Central memory CD4-positive, alpha-beta T cell (primary cell): ENCODE results near the gene SLC24A4.

Source experiments
- DNase-seq: peaks from one replicate; pipeline ENCODE4 v3.0.0; 2022

The SLC24A4 gene

DNA sequence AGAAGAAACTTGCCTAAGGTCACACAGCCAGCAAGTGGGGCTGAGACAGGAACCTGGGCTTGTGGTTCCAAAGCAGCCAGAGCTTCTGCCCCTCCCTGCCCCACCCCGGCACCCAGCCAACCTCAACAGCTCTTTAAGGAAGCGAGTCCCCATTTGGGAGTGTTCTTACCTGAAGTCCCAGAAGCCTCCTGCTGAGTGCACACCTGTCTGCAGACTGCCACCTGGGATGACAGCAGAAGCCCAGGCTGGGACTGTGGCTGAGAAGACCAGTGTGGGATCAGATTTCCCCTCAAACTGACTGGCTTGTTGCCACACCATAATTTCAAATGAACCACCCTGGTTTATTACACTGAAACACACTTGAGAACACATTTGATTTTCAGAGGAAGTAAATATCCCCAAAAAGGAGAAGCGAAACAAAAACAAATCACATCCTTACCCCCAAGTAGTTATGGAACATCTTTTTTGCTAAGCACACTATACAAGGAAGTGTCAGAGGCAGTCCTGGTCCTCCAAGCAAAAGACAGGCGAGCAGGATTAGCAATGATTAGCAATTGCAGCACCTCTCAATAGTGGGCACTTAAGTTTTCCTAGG lies 184.3 kb downstream of the SLC24A4 start:
- DNase-seq: no peak

DNA sequence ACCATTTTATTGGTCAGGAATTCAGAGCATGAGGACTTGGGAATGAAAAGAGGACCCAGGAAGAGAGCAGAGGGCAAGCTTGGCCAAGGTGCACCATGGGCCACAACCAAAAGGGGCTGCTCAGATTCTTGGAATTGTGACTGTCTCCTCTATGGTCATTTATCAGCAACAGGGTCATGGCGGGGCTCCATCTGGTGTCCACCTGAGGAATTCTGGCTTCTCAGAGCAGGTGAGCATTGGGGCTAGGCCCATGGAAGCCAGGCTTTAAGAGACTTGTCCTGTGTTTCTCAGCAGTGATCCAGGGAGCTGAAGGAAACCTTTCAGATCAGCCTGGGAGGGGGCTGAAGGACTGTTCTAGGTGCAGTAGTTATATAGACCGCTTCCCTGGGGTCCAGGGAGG lies 188.0 kb downstream of the SLC24A4 start:
- DNase-seq: no peak

DNA sequence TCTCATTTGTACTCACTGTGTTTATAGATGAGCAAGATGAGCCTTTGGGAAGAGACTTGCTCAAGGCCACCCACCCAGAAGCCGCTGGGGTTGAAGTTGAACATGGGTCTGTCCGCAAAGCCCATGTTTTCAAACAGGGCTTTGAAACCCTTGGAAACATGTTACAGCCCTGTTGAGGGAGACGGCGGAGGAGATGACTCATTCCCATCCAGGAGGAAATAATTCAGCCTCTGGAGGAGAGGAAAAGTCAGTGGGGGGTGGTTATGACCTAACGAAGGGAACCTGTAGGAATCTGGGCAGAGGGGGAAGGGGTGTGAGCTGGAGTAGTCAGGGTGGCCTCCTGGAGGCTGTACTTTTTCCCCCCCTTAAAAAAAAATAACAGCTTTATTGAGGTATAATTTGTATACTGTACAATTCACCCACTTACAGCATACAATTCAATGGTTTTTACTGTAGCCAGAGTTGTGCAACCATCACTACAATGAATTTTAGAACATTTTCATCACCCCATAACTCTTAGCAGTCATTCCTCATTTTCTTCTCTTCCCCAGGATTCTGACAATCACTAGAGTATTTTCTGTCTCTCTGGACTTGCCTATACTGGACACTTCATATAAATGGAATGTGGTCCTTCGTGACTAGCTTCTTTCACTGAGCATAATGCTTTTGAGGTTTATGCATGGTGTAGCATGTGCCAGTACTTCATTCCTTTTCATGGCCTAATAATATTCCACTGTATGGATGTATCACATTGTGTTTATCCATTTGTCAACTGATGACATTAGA lies 188.7 kb downstream of the SLC24A4 start:
- DNase-seq: no peak

DNA sequence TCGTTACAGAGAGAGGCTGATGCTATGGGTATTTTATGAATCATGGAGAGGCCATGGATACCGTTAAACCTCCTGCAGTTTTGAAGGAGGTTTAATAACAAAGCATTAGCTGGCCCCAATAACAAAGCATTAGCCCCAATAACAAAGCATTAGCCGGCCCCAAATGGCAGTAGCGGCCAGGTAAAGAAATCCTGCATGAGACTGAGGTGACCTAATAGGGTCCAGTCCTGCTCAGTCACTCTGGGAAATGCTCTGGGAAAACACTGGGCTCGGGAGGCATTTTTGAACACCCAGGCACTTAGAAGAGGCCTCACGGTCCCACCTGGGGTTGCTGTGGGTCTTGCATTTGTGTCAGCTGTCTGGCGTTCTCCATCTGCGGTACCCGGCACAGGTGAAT lies 189.8 kb downstream of the SLC24A4 start:
- DNase-seq: no peak

DNA sequence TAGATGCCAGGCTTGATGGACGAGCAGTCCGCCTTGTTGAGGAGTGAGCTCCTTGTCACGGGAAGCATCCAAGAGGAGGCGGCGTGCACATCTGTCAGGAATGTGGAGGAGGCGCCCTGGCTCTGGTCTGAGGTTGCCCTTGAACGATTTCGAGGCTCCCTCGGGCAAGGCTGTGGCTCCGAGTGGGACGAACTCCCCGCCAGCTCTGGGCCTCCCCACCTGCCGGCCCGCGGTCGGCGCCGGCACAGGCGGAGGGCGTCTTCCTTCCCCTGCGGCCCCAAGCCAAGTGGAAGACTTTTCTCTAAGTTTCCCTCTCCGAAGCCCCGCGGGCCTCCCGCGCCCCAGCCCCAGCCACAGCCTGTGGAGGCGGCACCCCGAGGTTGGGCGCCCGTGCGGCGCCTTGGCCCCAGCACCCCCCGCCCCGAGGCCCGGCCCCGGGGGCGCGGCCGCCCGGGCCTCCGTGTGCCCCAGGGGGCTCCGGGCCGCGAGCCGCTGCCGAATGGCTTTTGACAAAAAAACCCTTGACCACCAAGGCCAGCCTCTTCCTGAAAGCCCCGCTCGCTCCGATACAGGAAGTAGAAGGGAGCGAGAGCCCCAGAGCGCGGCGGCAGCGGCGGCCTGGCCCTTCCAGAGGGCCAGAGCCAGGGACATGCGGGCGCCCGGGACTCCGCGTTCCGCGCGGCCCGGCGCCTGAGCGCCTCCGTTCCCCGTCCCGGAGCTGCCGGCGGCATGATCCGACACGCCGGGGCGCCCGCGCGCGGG lies 190.4 kb downstream of the SLC24A4 start, which contains the start of gene RIN3:
Gene RIN3 (plus strand): TSS at position 578 of the 762 bp plus-strand sequence. CDS start 152 bp downstream, at position 730.
- DNase-seq: peak; percentile 12

DNA sequence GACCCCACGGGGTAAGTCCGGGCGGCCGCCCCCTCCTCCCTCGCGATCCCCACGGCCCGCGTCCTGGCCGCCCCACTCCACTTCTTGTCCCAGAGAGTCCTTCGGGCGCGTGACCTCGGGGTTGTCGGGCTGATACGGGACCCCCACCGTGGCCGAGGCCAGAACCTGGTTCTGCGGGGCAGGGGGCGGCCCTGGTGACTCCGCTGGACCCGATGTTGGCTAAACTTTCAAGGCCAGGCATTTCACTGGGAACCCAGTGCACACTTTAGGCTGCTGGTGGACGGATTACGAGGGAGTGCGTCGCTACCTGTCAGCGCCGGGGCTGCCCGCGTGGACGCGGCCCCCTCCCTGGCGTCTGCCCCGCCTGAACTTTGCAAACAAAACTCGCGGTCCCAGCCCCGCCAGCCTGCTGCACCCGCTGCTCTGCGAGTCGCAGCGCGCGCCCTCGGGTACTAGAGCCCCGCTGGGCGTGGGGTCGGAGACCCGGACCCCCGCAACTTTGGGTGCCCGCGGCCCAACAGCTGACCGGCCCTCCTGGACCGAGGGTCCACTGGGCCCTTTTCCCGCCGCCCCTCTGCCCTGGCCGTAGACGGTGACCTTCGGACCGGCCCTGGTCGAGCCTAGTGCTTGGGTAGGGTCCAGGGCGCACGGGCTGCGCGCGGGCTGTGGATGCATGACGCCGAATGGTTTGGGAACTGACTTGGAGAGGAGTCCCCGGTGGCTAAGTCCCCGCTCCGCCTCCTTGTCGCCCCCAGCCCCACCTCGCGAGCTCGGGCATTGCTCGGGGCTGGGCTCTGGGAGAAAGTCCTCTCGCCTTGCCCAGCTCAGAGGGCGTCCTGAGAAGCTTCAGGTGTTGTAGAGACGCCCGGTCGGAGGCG lies 191.2 kb downstream of the SLC24A4 start:
- no peak for DNase-seq

DNA sequence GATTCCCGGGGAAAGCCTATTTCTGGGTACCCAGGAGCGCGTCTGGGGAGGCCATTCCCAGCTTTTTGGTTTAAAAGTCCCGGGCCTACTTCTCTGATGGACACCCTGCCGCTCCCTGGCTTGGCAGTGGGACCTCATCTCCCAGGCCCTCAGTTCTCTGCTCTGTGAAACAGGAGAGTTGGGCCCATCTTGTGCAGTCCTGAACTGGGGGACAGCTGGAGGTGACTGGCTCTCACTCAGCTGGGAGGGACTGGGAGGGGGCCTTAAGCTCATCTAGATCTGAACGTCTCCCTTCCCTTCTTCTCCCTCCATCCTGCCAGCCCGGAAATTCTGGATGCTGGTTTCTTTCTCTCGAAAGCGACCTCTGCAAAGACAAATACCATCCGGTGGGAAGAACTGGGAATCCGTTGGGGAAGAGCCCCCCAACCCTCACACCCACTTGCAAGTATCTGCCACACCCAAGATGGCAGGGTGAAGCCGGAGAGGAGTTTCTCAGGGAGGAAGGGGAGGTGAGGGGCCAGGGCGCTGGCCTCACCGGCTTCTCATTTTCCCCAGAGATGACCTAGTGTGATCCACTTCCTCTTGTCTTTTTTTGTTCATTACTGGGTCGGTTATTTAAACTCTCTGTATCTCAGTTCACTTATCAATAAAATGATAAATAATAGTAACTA lies 192.0 kb downstream of the SLC24A4 start:
- DNase-seq: no peak

DNA sequence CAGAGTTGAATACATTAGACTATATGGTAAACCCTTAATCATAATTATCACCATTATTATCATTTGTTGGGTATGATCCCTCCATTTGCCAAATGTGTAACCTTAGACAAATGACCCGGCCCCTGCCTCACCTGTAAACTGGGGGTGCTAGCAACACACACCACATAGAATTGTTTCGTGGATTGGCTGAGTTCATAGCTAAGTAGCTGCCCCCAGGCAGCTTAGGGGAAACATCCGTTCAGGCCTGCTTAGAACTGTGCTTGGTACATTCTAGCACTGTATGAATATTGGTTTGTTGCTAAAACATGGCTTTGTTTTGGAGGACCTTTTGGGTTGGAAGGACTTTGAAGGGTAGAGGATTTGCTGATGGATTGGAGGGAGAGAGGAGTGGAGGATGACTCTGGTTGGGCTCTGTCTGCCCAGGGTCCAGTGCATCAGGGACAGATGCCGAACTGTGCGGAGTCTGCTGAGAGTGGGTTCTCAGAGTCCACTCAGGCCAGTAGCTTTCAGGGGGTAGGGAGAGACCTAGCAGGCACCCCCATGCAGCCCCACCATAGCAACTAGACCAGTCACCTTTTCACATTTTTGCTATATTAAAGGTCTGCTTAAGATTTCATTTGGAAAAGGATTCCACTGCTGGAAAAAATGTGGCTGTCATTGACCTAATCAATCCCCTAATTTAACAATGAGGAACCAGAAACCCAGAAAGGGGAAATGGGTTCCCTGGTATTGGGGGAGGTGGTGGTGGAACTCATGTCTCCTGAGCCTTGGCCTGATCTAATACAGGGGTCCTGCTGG lies 192.8 kb downstream of the SLC24A4 start:
- no peak for DNase-seq

DNA sequence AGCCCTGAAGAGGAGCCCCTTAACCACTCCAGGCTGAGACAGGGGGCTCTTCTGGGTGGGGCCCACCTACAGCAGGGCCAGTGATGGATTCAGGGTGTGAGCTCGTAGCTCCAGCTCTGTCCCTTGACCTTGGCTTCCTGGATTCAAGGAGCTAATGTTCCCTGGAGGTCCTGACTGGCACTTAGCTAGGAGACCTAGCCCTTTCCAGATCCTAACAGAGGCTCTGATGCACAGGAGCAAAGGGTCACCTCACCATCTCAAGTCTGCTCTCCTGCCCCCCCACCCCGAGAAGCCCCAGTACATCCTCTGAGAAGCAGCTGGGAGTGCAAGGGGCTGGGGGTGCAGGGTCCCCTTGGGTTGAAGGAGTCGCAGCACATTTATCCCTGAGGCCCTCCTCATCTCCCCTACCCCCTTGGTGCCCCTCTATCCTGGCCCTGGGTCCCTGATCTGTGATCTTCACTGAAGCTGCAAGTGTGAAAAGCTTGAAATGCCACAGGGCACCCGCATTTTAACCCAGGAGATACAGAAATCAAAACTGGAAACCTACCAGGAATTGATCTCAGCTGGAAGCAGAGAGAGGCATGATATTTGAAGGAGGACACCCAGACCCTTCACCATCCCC lies 193.5 kb downstream of the SLC24A4 start:
- no peak for DNase-seq

DNA sequence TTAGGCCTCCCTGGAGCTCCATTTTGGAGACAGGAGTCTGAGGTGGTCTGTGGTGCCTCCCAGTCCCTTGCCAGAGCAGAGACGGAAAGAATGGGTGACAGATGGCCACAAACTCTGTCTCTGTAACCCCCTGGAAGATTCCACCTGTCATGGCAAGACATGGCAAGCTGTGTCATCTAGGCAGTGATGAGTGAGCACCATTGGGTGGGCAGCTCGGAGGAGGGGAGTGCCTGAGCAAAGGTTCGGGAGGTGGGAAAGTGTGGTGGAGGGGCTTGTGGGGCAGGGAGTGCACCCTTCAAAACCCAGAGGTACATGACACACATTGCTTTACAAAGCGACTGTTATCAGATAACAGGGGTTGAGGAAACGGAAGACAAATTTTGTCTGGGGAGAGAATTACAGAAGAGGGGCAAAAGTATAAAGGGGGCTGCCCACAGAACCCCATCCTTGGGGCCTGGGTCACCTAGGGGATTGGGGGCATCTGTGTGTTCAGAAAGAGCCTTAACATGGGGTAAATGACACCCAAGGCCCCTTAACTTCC lies 194.1 kb downstream of the SLC24A4 start:
- DNase-seq: no peak

DNA sequence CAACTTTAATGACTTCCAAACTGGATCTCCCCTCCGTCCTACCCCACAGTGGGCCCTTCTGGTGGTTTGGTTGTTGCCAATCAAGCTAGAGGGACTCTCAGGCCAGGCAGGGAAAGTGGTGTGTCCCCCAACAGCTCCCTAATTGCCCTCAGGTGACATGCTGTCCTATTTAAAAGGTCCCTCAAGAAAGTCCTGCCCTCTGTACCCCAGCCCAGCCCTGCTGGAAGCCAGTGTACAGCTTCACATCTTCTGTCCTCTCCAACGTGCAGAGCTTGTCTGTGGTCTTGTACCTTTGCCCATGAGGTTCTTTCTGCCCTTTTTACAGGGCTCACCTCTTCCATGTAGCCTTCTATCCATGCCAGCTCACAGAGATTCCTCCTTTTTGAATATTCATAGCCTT lies 194.8 kb downstream of the SLC24A4 start:
- DNase-seq: no peak

DNA sequence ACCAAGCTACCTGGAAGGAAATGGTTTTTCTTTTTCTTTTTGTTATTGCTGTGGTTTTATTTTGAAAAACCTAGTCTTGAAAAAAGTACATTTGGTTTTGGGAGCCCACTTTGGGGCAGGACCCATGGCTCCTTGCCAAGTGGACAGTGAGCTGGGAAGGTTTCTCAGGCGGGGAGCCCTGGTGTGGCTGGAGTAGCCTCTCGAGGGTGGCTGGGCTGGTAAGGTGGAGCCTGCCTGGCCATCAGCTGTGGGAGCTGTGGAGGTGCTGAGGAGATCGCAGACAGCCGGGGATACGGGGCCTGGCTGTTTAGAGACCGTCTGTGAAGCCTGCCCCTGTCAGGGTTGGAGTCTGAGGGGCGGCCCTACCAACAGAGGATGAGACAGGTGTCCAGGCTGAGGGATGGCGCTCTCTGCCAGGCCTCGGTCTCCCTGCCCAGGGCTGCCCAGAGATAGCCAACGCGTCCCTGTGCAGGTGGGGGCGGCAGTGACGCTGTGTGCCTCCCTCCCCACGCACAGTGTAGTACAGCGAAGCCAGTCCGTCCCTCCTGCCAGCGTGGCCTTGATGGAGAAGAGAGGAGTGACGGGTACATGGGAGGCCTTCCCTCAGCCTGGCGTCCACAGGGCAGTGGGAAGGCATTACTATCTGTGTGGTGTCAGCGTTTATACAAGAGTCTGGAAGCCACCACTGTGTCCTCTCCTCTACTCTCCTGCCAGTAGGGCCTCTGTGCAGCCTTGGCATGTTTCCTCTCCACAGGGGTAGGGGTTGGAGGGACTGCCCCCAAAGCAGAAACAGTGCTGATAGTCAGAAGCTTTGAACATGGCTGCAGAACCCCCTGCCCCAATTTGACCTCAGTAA lies 196.5 kb downstream of the SLC24A4 start:
- DNase-seq: no peak

DNA sequence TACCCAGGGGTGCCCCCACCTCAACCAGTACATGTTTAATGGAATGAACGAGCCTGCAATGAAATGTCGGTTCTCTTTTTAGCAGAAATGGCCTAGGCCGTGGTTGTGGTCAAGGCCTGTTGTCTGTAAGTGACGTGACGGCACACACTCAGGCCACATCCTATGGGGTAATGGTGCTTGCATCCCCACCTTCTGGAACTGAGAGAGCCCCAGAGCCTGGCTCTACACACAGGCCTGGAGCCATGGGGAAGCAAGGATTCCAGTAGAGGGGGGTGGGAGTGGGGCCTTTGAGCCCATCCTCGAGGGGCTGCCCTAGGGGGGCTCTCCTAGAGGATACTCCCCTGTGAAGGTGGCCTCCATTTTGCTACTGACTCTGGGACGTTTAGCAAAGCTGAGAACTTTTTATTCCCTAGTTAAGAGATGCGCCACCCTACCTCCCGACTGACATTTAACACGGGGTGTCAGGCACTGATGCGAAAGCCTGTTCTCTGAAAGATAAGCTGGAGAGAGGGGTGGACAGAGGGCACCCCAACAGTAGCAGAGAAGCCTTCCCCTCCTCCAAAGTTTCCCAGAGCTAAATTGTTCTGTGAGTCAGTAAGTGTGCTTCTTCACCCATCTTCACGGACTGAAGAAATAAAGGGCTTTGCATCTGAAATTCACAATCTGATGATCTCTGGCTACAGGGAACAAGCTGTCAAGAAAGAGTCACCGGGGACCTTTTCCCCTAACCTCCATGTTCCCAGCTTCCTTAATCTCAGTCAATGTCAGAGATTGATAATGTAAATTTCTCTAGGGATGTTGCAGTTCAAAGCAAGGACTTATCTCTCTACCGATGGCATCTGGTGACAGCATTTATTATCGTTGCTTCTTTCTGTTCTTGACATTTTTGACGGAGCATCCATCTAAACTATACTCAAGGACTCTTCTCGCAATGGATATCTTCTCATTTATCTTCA lies 197.4 kb downstream of the SLC24A4 start:
- DNase-seq: no peak

DNA sequence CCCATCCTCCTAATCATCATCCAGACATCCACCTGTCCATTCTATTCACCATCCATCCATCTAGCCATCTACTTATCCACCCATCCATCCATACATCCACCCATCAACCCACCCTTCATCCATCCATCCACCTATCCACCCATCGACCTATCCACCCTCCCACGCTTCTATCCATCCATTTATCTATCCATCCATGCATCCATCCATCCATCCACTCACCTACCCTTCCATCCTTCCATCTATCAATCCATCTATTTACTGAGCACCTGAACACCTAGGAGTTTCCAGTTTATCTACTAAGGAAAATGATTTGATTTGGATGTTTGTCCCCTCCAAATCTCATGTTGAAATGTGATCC lies 198.1 kb downstream of the SLC24A4 start:
- DNase-seq: no peak

DNA sequence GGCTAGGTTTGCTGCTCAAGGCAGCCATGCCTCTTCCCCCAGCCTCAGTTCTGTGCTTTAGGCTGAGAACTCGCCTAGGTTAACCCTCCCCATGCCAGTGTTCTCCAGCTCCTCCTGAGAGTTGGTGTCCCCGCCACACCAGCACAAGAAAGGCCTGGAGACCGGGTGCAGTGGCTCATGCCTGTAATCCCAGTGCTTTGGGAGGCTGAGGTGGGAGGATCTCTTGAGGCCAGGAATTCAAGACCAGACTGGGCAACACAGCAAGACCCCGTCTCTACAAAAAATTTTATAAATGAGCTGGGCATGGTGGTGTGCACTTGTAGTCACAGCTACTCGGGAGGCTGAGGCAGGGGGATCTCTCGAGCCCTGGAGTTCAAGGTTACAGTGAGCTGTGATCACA lies 200.8 kb downstream of the SLC24A4 start:
- DNase-seq: no peak

DNA sequence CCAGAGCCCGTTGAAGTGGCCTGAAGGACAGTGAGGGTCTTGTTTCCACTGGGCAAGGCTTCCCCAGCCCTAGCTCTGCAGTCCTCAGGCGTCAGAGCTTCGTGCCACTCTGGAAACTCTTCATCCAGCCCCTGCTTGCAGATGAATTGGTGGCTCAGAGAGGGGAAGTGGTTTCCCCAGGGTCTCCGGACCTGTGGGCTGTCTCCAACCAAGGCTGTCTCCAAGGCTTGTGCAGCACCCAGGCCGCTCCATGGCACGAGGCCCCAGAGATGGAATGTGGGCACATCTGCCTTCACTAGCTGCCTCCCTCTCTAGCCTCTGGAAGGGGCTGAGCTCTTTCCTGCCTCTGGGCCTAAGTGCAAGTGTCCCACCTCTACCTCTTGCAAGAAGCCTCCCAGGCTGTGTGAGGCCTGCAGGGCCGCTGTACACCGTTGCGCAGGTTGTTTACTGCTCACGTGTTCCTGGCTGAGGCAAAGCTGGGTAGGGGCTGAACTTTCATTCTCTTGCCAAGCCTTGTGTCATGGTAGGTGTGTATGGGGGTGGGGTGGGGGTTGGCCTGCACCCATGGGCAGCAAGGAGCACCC lies 201.7 kb downstream of the SLC24A4 start:
- DNase-seq: no peak

DNA sequence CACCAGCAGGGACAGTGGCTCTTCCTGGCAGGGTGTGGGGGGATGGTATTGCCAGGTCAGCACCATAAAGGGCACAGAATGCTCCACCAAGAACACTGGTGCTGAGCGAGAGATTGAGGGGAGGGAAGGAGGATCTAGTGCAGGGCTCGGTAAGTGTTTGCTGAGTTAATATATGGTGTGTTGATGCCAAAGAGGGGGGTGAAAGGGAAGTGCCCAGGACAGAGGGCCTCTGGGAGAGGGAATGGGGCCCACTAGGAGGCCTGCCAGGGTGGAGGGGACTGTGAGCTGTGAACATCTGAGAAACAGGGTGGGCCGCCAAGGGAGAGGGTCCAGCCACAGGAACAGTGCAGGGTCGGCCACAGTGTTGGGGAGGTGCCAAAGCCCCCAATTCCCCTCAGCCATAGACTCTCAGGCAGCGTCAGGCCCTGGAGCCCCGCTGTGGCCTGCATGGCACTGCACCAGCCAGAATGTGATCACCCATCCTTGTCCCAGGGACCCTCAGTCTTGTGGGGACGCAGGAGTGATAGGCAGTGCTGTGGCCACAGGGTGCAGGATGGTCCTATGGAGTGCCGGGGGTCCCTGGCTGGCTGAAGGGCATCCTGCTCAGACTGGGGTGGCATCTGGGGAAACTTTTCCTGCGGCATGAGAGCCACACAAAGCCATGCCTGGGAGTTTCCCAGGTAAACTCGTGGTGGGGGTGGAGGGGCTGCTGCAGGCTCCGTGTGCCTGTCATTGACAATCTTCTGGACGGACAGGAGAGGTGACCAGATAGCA lies 202.5 kb downstream of the SLC24A4 start:
- DNase-seq: no peak
